ENCODE results near the gene SNX33. TPM values are rescaled to one million over a fixed set of nuclear protein-coding genes. Genes with fewer than 3 reads are reported as not detected.

Gene SNX33
- total and polyA plus RNA-seq, 2 donors from 2014 or later: 14.2 to 20.2 TPM

- Histone ChIP-seq H3K9ac (ENCODE audit: low read length in 3 of 3) (peak overlapping the region in 2 of 3 donors; percentile 15 to 38), H3K9me3 (ENCODE audit: control insufficient read depth in 2 of 3, insufficient read depth in 1 of 3, low read length in 3 of 3) (no peaks in the 10 kb centered on the region), H3K4me3 (ENCODE audit: low read length in 3 of 3) (peak overlapping the region in 2 of 3 donors; percentile 30 to 96), H3K36me3 (ENCODE audit: control insufficient read depth in 2 of 3, insufficient read depth in 3 of 3, low read length in 3 of 3) (peaks cover 0 to 6% (median 0%) of the 10 kb centered on the region in 3 donors), H3K4me1 (ENCODE audit: control insufficient read depth in 2 of 3, insufficient read depth in 2 of 3, low read depth in 1 of 3, low read length in 3 of 3) (peaks cover 0 to 53% (median 38%) of the 10 kb centered on the region in 3 donors), H3K27me3 (ENCODE audit: control insufficient read depth, insufficient read depth, low read length) (no peaks in the 10 kb centered on the region), H3K27ac (ENCODE audit: low read depth in 2 of 2, low read length in 2 of 2) (no peak overlapping the region)
- no peak for TF ChIP-seq CTCF (IDR thresholded peaks at IDR 0.05; ENCODE audit: borderline replicate concordance, extremely low read depth, insufficient read depth)
- intact Hi-C loops (cut with DNase I): no loop called here
- DNase-seq (peak in 2 of 5 donors; percentile 40 to 87), FAIRE-seq (no peak)
These were observed 3.4 kb downstream of the SNX33 start for GRCh38 chr15:75650908-75651809.

- Histone ChIP-seq H3K27me3 (ENCODE audit: control insufficient read depth, insufficient read depth, low read length) (no peaks in the 10 kb centered on the region), H3K9me3 (ENCODE audit: control insufficient read depth in 2 of 3, insufficient read depth in 1 of 3, low read length in 3 of 3) (no peaks in the 10 kb centered on the region), H3K9ac (ENCODE audit: low read length in 3 of 3) (peak overlapping the region in 1 of 3 donors; percentile 15), H3K4me1 (ENCODE audit: control insufficient read depth in 2 of 3, insufficient read depth in 2 of 3, low read depth in 1 of 3, low read length in 3 of 3) (peaks cover 0 to 45% (median 38%) of the 10 kb centered on the region in 3 donors), H3K36me3 (ENCODE audit: control insufficient read depth in 2 of 3, insufficient read depth in 3 of 3, low read length in 3 of 3) (peaks cover 0 to 6% (median 0%) of the 10 kb centered on the region in 3 donors), H3K4me3 (ENCODE audit: low read length in 3 of 3) (peak overlapping the region in 1 of 3 donors; percentile 96), H3K27ac (ENCODE audit: low read depth in 2 of 2, low read length in 2 of 2) (no peak overlapping the region)
- FAIRE-seq: no peak
- TF ChIP-seq CTCF (IDR thresholded peaks at IDR 0.05; ENCODE audit: borderline replicate concordance, extremely low read depth, insufficient read depth): no peak
- DNase-seq: no peak
- intact Hi-C loops (cut with DNase I): no loop called here
These were observed 4.3 kb downstream of the SNX33 start for GRCh38 chr15:75651810-75652543.

GRCh38 chr15:75653347-75653913 is 5.7 kb downstream of the SNX33 start:
- Histone ChIP-seq H3K36me3 (ENCODE audit: control insufficient read depth in 2 of 3, insufficient read depth in 3 of 3, low read length in 3 of 3) (peaks cover 0 to 6% (median 2%) of the 10 kb centered on the region in 3 donors), H3K27ac (ENCODE audit: low read depth in 2 of 2, low read length in 2 of 2) (no peak overlapping the region), H3K27me3 (ENCODE audit: control insufficient read depth, insufficient read depth, low read length) (no peaks in the 10 kb centered on the region), H3K9me3 (ENCODE audit: control insufficient read depth in 2 of 3, insufficient read depth in 1 of 3, low read length in 3 of 3) (no peaks in the 10 kb centered on the region), H3K4me3 (ENCODE audit: low read length in 3 of 3) (no peak overlapping the region), H3K4me1 (ENCODE audit: control insufficient read depth in 2 of 3, insufficient read depth in 2 of 3, low read depth in 1 of 3, low read length in 3 of 3) (peaks cover 0 to 45% (median 38%) of the 10 kb centered on the region in 3 donors), H3K9ac (ENCODE audit: low read length in 3 of 3) (no peak overlapping the region)
- TF ChIP-seq CTCF (IDR thresholded peaks at IDR 0.05; ENCODE audit: borderline replicate concordance, extremely low read depth, insufficient read depth): no peak
- DNase-seq (peak in 2 of 5 donors; percentile 21 to 37), FAIRE-seq (no peak)
- intact Hi-C loops (cut with DNase I): no loop called here
